Fibroblast of pulmonary artery (primary cell): ENCODE results near the gene PSMA2.

Experiments
- DNase-seq: peaks from one replicate; pipeline ENCODE4 v3.0.0-alpha.2; 2010; ENCODE audit warnings: low read depth
- H3K4me3 ChIP-seq: replicated peaks from 2 replicates; pipeline ENCODE4 v1.5.1; 2011; ENCODE audit warnings: low read depth, mild to moderate bottlenecking, control low read depth, low read length, moderate library complexity
- CTCF ChIP-seq: IDR thresholded peaks from 2 replicates; pipeline ENCODE4 v1.5.1; 2011; ENCODE audit warnings: mild to moderate bottlenecking, control low read depth, low read length, inconsistent platforms; ENCODE audit errors: missing control alignments

PSMA2 gene

GRCh38 chr7:42959549-42959948 lies 27.6 kb upstream of the PSMA2 start:
- TF ChIP-seq CTCF, result no peak
- no peak for DNase-seq
- H3K4me3 ChIP-seq, result no peak overlapping the region

GRCh38 chr7:42956062-42956461 lies 24.1 kb upstream of the PSMA2 start:
- no peak for DNase-seq
- no peak overlapping the region for H3K4me3 ChIP-seq
- no peak for TF ChIP-seq CTCF

GRCh38 chr7:42953994-42954393 lies 22.0 kb upstream of the PSMA2 start:
- no peak for TF ChIP-seq CTCF
- H3K4me3 ChIP-seq, result no peak overlapping the region
- no peak for DNase-seq

DNA sequence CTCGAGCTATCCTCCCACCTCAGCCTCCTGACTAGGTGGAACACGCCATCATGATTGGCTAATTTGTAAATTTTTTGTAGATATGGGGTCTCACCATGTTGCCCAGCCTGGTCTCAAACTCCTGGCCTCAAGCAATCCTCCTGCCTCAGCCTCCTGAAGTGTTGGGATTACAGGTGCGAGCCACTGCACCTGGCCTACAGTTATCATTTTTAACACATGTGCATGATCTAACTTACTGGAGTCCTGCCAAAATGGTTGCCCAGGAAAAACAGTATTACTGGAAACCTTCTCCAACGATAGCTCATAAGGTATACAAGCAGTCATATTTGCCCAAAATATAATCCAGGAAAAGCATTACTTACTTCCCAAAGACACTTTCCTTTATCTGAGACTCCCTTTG lies 20.4 kb upstream of the PSMA2 start:
- no peak for DNase-seq
- no peak for TF ChIP-seq CTCF

GRCh38 chr7:42950417-42950816 lies 18.4 kb upstream of the PSMA2 start:
- TF ChIP-seq CTCF, result no peak
- no peak overlapping the region for H3K4me3 ChIP-seq
- no peak for DNase-seq

More for the DNA sequence above, 20.4 kb upstream of the PSMA2 start:
- no peak overlapping the region for H3K4me3 ChIP-seq

DNA sequence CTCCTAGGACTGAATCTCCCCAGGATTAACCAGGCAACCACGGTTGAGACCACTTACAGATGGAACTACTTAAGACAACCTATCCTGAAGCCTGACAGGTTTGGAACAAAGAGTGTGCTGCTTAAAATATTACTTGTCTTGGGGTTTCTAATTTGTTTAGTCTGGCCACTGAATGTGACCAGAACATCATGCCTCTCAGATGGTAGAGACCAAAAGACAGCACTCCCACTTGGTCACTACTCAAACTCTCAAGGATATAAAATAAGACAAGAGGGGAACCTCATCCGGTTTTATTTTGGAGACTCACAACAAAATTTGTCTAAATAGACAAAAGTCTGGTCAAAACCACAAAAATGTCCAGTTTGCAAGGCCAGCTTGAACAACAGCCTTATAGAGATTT lies 15.5 kb upstream of the PSMA2 start:
- no peak for TF ChIP-seq CTCF
- H3K4me3 ChIP-seq, result no peak overlapping the region
- DNase-seq, result no peak

- no peak for TF ChIP-seq CTCF
- no peak for DNase-seq
- no peak overlapping the region for H3K4me3 ChIP-seq
Observed at GRCh38 chr7:42946627-42946950, 14.6 kb upstream of the PSMA2 start.
